Activated CD4-positive, alpha-beta memory T cell treated with anti-CD3 and anti-CD28 coated beads, Interleukin-2, amount 10 ng/mL, durations not matched to agents 7 days and 5 days (primary cell): ENCODE results near the gene PROX1. TPM values are rescaled to one million over a fixed set of nuclear protein-coding genes. Genes with fewer than 3 reads are reported as not detected.

ENCODE experiments used
- CTCF ChIA-PET: fragments of 350-600 bp; sonication (Branson Sonifier 250); formaldehyde crosslinking; loops from one replicate; lab custom pipeline; 2021; ENCODE audit warnings: antibody characterized with exemption, inconsistent platforms; lab: Charles Lee
- POLR2A ChIA-PET: fragments of 350-600 bp; sonication (Branson Sonifier 250); formaldehyde crosslinking; loops from one replicate; lab custom pipeline; 2021; ENCODE audit warnings: antibody characterized with exemption; lab: Charles Lee
- DNase-seq: peaks from one replicate; pipeline ENCODE4 v3.0.0-alpha.2; 2020
- H3K27ac Mint-ChIP-seq: one replicate; pipeline ENCODE4 v1.8.0; 2021; ENCODE audit warnings: mild to moderate bottlenecking, mixed read lengths
- H3K27me3 Mint-ChIP-seq: one replicate; pipeline ENCODE4 v1.8.0; 2021; ENCODE audit warnings: mixed read lengths
- H3K36me3 Mint-ChIP-seq: one replicate; pipeline ENCODE4 v1.8.0; 2021; ENCODE audit warnings: low read depth, mixed read lengths
- H3K4me1 Mint-ChIP-seq: one replicate; pipeline ENCODE4 v1.8.0; 2021; ENCODE audit warnings: mixed read lengths
- H3K4me3 Mint-ChIP-seq: one replicate; pipeline ENCODE4 v1.8.0; 2021; ENCODE audit warnings: mild to moderate bottlenecking, mixed read lengths
- H3K9me3 Mint-ChIP-seq: one replicate; pipeline ENCODE4 v1.8.0; 2021; ENCODE audit warnings: mixed read lengths
- total RNA-seq, 2 experiments: library from RNA; stranded (reverse); gene quantifications; one replicate each; pipeline ENCODE4 v1.2.3, GENCODE V29; 2021

PROX1 gene
- total RNA-seq, 2 experiments from 2014 or later = 0.08 TPM; not detected in 1

DNA sequence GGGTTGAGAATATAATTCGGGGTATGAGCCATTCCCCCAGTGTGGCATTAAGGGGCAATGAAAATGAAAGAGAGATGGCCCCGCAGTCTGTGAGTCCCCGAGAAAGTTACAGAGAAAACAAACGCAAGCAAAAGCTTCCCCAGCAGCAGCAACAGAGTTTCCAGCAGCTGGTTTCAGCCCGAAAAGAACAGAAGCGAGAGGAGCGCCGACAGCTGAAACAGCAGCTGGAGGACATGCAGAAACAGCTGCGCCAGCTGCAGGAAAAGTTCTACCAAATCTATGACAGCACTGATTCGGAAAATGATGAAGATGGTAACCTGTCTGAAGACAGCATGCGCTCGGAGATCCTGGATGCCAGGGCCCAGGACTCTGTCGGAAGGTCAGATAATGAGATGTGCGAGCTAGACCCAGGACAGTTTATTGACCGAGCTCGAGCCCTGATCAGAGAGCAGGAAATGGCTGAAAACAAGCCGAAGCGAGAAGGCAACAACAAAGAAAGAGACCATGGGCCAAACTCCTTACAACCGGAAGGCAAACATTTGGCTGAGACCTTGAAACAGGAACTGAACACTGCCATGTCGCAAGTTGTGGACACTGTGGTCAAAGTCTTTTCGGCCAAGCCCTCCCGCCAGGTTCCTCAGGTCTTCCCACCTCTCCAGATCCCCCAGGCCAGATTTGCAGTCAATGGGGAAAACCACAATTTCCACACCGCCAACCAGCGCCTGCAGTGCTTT is 9.4 kb downstream of the PROX1 start:
- DNase-seq = no peak
- H3K4me1 Mint-ChIP-seq = no peaks in the 10 kb centered on the region
- no peaks in the 10 kb centered on the region for H3K9me3 Mint-ChIP-seq
- H3K27me3 Mint-ChIP-seq = peaks cover 5% of the 10 kb centered on the region
- CTCF ChIA-PET = no interaction called here
- POLR2A ChIA-PET = no interaction called here
- no peak overlapping the region for H3K4me3 Mint-ChIP-seq
- no peak overlapping the region for H3K27ac Mint-ChIP-seq
- H3K36me3 Mint-ChIP-seq = no peaks in the 10 kb centered on the region

DNA sequence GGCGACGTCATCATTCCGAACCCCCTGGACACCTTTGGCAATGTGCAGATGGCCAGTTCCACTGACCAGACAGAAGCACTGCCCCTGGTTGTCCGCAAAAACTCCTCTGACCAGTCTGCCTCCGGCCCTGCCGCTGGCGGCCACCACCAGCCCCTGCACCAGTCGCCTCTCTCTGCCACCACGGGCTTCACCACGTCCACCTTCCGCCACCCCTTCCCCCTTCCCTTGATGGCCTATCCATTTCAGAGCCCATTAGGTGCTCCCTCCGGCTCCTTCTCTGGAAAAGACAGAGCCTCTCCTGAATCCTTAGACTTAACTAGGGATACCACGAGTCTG is 10.0 kb downstream of the PROX1 start:
- DNase-seq = no peak
- CTCF ChIA-PET = no interaction called here
- no peaks in the 10 kb centered on the region for H3K4me1 Mint-ChIP-seq
- no peak overlapping the region for H3K27ac Mint-ChIP-seq
- no peaks in the 10 kb centered on the region for H3K9me3 Mint-ChIP-seq
- H3K4me3 Mint-ChIP-seq = no peak overlapping the region
- H3K36me3 Mint-ChIP-seq = no peaks in the 10 kb centered on the region
- POLR2A ChIA-PET = no interaction called here
- peaks cover 4% of the 10 kb centered on the region for H3K27me3 Mint-ChIP-seq

DNA sequence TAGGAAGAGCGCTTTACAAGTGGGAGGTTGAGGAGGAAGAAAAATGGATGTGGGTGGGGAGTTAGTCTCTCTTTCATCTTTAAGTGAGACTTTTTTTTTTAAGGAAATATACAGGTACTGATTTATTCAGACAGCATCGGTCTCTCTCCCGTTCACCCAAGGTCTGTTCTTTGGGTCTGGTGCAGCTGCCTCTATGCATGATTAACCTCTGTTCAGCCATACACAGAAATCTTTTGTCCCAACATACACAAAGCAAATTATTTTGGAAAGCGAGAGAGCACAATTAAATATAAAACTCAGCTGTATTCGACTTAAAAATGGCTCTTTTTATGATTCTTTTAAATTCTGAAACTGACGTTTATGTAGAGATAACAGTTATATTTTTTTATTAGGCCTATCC is 11.0 kb downstream of the PROX1 start:
- Mint-ChIP-seq H3K27me3 (peaks cover 1% of the 10 kb centered on the region), H3K4me1 (no peaks in the 10 kb centered on the region), H3K36me3 (no peaks in the 10 kb centered on the region), H3K27ac (no peak overlapping the region), H3K4me3 (no peak overlapping the region), H3K9me3 (no peaks in the 10 kb centered on the region)
- POLR2A ChIA-PET = no interaction called here
- CTCF ChIA-PET = no interaction called here
- DNase-seq = no peak

DNA sequence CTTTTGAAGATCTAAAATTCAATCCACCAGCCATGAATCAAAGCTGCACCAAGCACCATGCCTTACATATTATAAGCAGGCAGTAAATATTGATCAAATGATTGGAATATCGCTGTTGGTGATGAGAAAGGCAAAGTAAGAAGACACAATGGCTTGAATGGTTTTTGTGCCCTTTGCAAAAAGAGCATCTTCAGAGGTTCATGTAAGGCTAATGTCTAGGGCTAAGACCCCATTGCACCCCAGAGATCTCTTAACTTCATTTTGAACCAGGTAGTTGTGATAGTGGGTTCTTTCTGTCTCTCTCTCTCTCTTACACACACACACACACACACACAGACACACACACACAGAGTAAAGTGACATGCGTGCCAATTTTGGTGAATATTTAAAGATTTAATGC is 12.0 kb downstream of the PROX1 start:
- Mint-ChIP-seq H3K4me1 (no peaks in the 10 kb centered on the region), H3K4me3 (no peak overlapping the region), H3K36me3 (no peaks in the 10 kb centered on the region), H3K27ac (no peak overlapping the region), H3K27me3 (peaks cover 1% of the 10 kb centered on the region), H3K9me3 (no peaks in the 10 kb centered on the region)
- CTCF ChIA-PET = no interaction called here
- POLR2A ChIA-PET = no interaction called here
- DNase-seq = no peak

DNA sequence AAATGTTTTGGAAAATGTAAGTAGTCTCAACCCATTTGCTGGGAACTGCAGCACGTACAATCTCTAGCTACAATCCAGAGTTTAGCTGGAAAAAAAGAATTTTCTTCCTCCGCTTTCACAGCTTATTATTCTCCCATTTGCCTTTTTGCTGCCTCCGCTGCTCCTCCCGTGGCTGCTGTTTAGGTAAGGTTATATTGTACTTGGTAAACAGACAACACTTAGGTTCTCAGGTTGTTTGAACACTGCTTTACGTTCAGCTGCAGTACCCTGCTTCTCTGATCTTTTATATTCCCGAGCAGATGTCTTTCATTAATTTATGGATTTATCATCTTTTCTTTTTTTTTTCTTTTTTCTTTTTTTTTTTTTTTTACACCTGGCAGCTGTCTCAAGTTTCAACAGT is 14.3 kb downstream of the PROX1 start:
- H3K4me3 Mint-ChIP-seq = no peak overlapping the region
- H3K27me3 Mint-ChIP-seq = peaks cover 1% of the 10 kb centered on the region
- ChIA-PET POLR2A (no interaction called here), CTCF (no interaction called here)
- no peaks in the 10 kb centered on the region for H3K9me3 Mint-ChIP-seq
- DNase-seq = no peak
- no peaks in the 10 kb centered on the region for H3K4me1 Mint-ChIP-seq
- H3K27ac Mint-ChIP-seq = no peak overlapping the region
- H3K36me3 Mint-ChIP-seq = no peaks in the 10 kb centered on the region

DNA sequence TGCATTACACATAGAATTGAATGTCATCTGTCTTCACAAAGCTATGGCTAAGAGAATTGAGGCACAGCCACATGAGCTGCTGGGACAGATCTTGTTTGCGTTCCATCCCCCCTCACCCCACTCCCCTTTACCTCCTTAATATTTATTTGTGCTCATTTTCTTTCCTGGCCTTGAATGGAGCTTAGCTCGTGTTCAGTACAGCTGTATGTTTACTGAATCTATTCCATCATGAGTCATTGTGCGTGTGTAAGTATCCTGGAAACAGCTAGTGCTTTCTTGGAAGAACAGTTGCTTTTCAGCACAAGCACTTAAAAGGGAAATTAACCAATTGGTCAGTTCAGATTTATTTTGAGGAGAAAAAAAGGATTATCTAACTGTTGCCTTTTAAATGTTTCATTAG is 14.7 kb downstream of the PROX1 start:
- Mint-ChIP-seq H3K4me1 (no peaks in the 10 kb centered on the region), H3K27me3 (peaks cover 1% of the 10 kb centered on the region), H3K36me3 (no peaks in the 10 kb centered on the region), H3K4me3 (no peak overlapping the region), H3K9me3 (no peaks in the 10 kb centered on the region), H3K27ac (no peak overlapping the region)
- DNase-seq = no peak
- CTCF ChIA-PET = no interaction called here
- POLR2A ChIA-PET = no interaction called here

DNA sequence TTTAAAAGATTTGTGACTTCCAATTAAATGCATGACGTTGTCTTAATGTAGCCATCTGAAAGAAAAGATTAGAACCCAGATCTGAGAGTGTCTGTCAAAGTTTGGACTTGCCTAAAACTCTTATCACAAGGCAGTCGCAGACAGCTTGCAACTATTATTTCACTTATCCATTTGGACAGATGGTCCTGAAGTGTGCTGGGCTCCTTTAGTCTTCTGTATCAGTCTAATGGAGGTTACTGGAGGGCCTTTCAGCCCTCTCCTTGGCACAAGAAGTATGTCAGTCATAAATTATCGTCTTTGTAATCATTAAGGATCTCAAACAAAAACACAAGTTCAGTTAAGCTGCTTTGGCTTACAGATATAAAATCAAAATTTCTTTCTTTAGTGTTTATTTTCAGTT is 15.5 kb downstream of the PROX1 start:
- H3K36me3 Mint-ChIP-seq = no peaks in the 10 kb centered on the region
- no peaks in the 10 kb centered on the region for H3K9me3 Mint-ChIP-seq
- DNase-seq = no peak
- peaks cover 1% of the 10 kb centered on the region for H3K27me3 Mint-ChIP-seq
- no peaks in the 10 kb centered on the region for H3K4me1 Mint-ChIP-seq
- H3K27ac Mint-ChIP-seq = no peak overlapping the region
- H3K4me3 Mint-ChIP-seq = no peak overlapping the region
- CTCF ChIA-PET = interaction anchor here (0.5 kb wide), 1 partner anchor 17 kb away, joined by 3 read pairs; no protein-coding TSS in a partner anchor
- POLR2A ChIA-PET = no interaction called here

DNA sequence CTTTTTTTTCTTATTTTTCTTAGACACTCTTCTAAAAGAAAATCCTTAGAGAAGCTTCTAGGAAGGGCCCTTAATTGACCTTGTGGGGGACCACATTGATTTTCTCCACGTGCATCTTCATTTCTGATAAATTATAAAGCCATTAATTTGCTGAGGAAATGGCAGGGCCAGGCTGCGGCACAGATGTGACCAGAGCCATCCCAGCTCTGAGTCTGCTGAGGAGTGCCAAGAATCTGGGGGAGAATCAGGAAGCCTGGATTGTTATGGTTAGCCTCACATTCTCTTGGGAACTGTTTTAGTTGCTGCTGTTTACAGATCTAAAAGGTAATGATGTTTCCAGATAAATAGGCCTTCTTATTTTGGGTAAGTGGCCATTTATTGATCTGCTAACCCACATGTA is 16.2 kb downstream of the PROX1 start:
- Mint-ChIP-seq H3K9me3 (no peaks in the 10 kb centered on the region), H3K36me3 (no peaks in the 10 kb centered on the region), H3K4me1 (no peaks in the 10 kb centered on the region), H3K27ac (no peak overlapping the region), H3K4me3 (no peak overlapping the region), H3K27me3 (peaks cover 1% of the 10 kb centered on the region)
- ChIA-PET POLR2A (no interaction called here), CTCF (no interaction called here)
- no peak for DNase-seq

DNA sequence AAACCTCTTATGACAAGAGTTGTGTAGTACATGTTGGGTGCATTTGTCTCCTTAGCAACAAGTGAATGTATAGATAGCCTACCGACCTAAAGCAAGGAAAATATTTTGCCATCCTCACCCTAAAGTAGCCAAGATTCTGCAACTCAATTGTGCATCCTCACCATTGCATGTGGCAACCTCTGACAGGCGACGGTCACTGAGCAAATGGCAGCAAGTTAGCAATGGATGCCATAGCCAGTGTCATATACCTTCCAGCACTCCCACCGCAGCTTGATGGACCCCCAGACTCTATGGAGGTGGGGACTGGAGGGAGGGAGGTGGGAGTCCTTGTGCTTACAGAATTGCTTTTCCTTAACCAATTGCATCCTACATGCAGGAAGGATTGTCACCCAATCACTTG is 17.0 kb downstream of the PROX1 start:
- peaks cover 1% of the 10 kb centered on the region for H3K27me3 Mint-ChIP-seq
- no peak for DNase-seq
- H3K4me1 Mint-ChIP-seq = no peaks in the 10 kb centered on the region
- H3K36me3 Mint-ChIP-seq = no peaks in the 10 kb centered on the region
- H3K27ac Mint-ChIP-seq = no peak overlapping the region
- no peak overlapping the region for H3K4me3 Mint-ChIP-seq
- CTCF ChIA-PET = no interaction called here
- POLR2A ChIA-PET = no interaction called here
- no peaks in the 10 kb centered on the region for H3K9me3 Mint-ChIP-seq

DNA sequence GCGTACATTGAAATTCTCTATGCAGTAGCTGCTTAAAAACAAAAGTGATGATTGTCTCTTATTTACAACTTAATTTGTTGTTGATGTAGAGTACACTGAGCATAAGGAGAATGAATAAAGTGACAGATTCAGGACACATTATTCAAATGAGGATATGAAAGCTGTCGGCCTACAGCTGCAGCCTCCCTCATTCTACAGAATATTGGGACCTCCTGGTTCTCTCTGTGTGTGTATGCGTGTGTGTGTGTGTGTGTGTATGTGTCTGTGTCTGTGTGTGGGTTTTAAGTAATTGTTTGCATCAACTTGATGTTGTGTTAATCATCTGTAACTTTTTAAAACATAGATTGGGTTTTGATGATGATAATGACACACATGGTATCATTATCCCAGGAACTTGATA is 17.9 kb downstream of the PROX1 start:
- Mint-ChIP-seq H3K4me1 (no peaks in the 10 kb centered on the region), H3K4me3 (no peak overlapping the region), H3K27me3 (peaks cover under 1% of the 10 kb centered on the region), H3K36me3 (no peaks in the 10 kb centered on the region), H3K27ac (no peak overlapping the region), H3K9me3 (no peaks in the 10 kb centered on the region)
- no peak for DNase-seq
- ChIA-PET POLR2A (no interaction called here), CTCF (no interaction called here)

DNA sequence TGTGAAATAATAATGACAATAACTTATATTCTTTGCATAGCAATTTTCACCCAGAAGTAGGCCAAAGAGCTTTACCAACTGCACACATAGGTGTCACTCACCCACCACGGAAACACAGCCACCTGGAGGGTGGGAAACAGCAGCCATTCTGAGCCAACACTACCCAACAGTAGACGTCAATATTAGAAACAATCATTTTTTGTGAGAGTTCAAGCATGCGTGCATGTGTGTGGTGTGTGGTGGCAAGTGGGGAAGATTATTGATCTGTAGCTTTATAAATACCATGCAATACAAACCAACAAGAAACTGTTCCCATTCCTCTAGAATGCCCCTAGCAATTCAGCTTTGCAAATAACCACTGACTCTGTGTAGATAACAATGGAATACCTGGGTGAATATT is 19.1 kb downstream of the PROX1 start:
- Mint-ChIP-seq H3K36me3 (no peaks in the 10 kb centered on the region), H3K4me3 (no peak overlapping the region), H3K27me3 (no peaks in the 10 kb centered on the region), H3K4me1 (no peaks in the 10 kb centered on the region), H3K9me3 (no peaks in the 10 kb centered on the region), H3K27ac (no peak overlapping the region)
- ChIA-PET CTCF (interaction anchor here (0.6 kb wide), 1 partner anchor 34 kb away, joined by 3 read pairs; no protein-coding TSS in a partner anchor), POLR2A (no interaction called here)
- no peak for DNase-seq

DNA sequence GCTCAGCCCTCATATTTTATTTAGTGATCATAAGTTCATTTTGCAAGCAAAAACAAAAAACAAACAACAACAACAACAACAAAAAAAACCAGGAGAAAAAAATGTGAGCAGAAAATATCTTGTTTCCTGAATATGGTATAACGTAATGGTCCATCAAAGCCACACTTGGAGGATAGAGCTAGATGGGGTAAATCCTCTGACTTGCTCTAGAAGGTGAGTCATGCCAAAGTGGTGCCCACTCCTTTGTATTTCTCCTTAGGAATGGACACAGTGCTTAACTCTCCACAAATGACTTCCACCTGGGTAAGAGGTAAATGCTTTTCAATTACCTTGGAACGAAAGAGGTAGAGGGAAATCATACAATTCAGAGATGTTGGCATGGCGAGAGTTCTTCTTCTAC is 20.6 kb downstream of the PROX1 start:
- Mint-ChIP-seq H3K36me3 (no peaks in the 10 kb centered on the region), H3K27me3 (no peaks in the 10 kb centered on the region), H3K9me3 (no peaks in the 10 kb centered on the region), H3K4me1 (no peaks in the 10 kb centered on the region), H3K4me3 (no peak overlapping the region), H3K27ac (no peak overlapping the region)
- ChIA-PET CTCF (no interaction called here), POLR2A (no interaction called here)
- no peak for DNase-seq

DNA sequence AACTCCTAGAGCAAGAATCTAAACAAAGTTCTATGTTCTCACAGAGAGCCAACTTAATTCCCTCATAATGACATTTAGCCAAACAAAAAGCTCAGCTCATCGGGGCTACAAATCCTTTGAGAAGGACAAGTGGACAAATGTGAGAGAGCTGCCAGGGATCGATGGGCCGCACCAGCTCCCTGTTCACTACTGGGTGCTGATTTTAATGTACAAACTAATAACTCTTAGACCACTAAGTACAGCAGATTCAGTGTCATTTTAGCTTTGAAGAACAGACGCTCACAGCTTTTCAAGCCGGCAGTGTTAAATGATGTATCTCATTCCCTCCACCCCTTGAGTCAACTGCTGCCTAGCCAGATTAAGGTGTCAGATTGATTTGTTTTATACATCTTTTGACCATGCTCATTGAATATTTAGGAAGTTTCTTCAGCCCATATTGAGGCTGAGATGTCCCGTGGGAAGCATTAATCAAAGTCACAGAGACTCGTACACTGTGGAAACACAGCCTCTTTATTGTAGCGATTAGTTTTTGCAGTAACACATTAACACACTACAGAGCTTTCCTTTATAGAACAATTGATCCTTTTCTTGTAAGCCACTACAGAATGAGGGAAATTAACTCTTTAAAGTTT is 21.1 kb downstream of the PROX1 start:
- H3K36me3 Mint-ChIP-seq = no peaks in the 10 kb centered on the region
- no peak overlapping the region for H3K4me3 Mint-ChIP-seq
- POLR2A ChIA-PET = no interaction called here
- H3K4me1 Mint-ChIP-seq = no peaks in the 10 kb centered on the region
- CTCF ChIA-PET = no interaction called here
- H3K9me3 Mint-ChIP-seq = no peaks in the 10 kb centered on the region
- H3K27ac Mint-ChIP-seq = no peak overlapping the region
- no peaks in the 10 kb centered on the region for H3K27me3 Mint-ChIP-seq
- DNase-seq = no peak
